ENCODE measurements around the gene GJD4.
A peak's percentile ranks its signal among the peaks of the same experiment; 100 is the strongest.

Gene GJD4

DNA sequence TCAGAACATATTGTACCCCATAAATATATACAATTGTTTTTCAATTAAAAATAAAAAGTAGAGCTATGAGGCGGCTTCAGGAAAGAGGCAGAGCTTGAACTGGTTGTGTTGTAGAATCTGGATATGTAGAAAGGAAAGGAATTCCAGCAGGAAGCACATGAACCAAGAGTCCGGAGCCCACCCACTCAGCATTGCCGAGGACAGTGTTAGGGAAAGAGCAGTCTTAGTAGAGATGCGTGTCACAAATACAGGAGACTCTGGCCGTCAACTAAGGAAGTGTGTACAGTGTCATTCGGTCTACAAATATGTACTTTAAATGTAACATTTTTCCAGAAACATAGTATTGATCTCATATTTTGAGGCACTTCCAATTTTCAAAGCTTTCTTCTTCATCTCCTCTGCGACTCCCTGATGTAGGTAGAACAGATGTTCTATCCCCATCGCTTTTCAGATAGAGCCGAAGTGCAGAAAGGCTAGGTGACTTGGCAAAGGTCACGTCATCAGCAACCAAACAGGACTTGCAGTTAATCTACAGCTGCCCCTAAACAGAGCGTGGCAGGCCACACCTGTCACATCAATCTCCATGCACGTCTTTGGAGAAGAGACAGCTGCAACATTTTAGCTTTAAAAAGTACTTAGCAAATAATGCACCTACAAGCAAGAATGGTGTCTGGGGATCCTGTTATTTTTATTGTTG lies 25.3 kb upstream of the GJD4 start:
- DNase-seq, result no peak

GRCh38 chr10:35580423-35580770 lies 24.7 kb upstream of the GJD4 start:
- no peak for DNase-seq

GRCh38 chr10:35581655-35582054 lies 23.5 kb upstream of the GJD4 start:
- no peak for DNase-seq

- DNase-seq, result no peak
Measured at GRCh38 chr10:35584946-35585345, 20.2 kb upstream of the GJD4 start.

GRCh38 chr10:35585356-35585755 lies 19.8 kb upstream of the GJD4 start:
- DNase-seq, result no peak

DNA sequence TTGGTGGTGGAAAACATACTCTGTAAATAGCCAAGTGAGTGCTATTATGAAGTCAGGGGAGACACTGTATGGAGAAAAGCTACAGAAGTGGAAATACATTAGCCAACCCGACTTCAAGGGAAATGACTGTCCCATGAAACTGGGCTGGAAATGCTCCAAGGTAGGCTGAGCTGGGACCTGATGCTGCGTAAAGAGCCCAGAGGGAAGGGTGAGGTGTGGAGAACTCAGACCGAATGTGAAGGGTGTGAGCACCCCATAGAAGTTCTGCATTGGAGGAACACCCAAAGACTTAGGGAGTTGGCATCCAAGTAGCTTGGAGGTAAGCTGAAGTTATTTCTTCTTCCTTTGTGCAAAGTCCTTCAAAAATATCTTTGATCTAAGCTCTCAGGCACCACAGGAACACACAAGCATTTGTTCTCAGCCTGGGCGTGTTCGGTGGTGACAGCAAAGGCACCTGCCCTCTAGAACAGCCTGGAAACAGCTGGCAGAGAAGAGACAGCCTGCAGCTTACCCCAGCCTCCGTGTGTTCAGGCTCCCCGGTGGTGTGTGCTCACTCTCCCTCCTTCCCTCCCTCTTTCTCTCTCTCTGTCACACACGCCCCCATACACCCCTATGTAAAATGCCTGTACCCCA lies 19.1 kb upstream of the GJD4 start:
- DNase-seq, result no peak

DNA sequence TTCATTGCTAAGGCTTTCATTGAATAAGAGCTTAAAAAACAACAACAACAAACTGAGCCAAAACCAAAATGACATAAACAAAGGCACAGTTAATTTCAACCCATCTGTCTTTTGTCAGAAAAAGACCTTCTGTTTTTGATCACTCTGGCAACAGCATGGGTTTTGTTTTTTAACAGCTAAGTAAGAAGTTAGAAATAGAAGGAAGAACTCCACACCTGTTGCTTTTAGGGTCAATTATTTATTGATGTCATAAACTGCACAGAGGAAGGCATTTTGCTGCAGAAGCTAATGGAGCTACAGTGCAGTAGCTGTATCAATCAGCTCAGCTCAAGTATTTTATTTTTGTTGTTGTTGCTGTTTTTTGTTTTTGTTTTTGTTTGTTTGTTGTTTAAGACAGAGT lies 16.3 kb upstream of the GJD4 start:
- no peak for DNase-seq

GRCh38 chr10:35592441-35592840 lies 12.7 kb upstream of the GJD4 start:
- DNase-seq, result no peak

DNA sequence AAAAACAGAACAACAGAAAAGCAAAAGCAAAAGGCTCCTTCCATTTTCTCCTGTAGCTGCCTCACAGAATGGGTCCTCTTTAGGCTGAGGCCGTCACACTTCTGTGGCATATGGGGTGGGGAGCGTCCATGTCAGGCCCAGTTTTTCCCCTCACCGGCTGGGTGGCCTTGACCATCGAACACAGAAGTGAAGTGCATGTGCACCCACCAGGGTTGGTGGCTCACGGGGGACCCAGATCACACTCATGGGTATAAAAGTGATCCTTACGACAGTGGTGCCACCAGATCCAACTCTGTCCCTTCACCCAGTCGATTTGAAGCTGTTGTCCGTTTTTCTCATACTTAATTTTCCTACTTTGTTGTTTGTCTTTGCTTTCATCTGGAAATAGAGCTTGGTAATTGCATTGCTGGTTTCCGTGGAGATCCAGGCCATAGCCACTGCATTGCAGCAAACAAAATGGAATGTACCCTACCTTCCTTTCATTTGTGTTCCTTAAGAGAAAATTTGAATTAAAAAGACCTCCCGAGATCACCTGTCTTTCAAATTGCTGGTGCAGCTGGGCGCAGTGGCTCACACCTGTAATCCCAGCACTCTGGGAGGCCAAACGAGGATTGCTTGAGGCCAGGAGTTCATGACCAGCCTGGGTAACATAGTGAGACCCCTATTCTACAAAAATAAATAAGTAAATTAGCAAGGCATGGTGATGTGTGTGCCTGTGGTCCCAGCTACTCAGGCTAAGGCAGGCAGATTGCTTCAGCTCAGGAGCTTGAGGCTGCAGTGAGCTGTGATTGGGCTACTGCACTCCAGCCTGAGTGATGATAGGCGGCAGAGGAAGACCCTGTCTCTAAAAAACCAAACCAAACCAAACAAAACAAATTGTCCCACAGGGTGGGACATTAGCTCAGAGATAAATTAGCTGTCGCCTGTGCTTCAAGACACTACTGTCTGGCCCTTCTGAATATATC lies 10.7 kb upstream of the GJD4 start:
- DNase-seq, result no peak

DNA sequence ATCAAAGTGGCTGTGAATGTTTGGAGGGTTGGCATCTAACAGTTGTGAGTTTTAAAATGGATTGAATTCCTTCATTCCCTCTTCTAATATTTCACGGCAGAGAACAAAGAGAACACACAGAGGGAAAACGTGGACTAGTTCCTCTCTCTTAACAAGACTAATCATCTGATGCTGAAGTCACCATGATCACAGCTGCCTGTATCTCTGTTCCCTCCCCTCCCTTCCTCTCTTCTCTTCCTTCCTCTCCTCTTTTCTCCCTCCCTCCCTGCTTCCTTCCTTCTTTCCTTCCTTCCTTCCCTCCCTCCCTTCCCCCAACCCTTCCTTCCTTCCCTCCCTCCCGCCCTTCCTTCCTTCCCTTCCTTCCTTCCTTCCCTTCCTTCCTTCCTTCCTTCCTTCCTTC lies 10.0 kb upstream of the GJD4 start:
- DNase-seq, result no peak

GRCh38 chr10:35598379-35598778 lies 6.8 kb upstream of the GJD4 start:
- no peak for DNase-seq

DNA sequence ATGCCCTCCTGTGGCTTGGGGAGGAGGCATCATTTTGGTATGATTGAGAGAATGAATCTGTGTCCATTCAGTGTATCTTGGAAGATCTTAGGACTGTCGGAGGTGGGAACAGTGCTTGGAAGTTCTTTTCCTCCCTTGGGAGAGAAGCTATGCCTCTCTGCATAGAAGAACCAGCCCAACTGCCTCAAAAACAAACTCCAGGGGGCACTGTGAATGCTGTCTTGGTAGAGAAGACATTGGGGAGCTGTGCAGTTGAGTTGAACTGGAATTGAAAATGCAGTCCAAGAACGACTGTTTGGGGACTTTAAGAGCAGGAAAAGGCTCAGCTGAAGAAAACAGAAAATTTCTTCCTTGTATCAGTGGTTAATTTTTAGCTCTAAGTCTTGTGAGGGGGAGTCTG lies 4.9 kb upstream of the GJD4 start:
- no peak for DNase-seq

GRCh38 chr10:35606430-35606829 lies 1.3 kb downstream of the GJD4 start:
- DNase-seq, result no peak

DNA sequence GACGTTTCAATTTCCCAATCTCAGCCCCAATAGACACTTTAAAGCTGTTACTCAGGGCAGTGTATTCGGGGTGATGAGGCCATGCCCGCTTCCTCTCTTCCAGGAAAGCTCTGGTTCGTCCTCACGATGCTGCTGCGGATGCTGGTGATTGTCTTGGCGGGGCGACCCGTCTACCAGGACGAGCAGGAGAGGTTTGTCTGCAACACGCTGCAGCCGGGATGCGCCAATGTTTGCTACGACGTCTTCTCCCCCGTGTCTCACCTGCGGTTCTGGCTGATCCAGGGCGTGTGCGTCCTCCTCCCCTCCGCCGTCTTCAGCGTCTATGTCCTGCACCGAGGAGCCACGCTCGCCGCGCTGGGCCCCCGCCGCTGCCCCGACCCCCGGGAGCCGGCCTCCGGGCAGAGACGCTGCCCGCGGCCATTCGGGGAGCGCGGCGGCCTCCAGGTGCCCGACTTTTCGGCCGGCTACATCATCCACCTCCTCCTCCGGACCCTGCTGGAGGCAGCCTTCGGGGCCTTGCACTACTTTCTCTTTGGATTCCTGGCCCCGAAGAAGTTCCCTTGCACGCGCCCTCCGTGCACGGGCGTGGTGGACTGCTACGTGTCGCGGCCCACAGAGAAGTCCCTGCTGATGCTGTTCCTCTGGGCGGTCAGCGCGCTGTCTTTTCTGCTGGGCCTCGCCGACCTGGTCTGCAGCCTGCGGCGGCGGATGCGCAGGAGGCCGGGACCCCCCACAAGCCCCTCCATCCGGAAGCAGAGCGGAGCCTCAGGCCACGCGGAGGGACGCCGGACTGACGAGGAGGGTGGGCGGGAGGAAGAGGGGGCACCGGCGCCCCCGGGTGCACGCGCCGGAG lies 2.6 kb downstream of the GJD4 start:
- DNase-seq, result no peak

- no peak for DNase-seq
Measured at GRCh38 chr10:35608328-35608672, 3.2 kb downstream of the GJD4 start.

GRCh38 chr10:35611750-35612149 lies 6.6 kb downstream of the GJD4 start:
- DNase-seq, result no peak

DNA sequence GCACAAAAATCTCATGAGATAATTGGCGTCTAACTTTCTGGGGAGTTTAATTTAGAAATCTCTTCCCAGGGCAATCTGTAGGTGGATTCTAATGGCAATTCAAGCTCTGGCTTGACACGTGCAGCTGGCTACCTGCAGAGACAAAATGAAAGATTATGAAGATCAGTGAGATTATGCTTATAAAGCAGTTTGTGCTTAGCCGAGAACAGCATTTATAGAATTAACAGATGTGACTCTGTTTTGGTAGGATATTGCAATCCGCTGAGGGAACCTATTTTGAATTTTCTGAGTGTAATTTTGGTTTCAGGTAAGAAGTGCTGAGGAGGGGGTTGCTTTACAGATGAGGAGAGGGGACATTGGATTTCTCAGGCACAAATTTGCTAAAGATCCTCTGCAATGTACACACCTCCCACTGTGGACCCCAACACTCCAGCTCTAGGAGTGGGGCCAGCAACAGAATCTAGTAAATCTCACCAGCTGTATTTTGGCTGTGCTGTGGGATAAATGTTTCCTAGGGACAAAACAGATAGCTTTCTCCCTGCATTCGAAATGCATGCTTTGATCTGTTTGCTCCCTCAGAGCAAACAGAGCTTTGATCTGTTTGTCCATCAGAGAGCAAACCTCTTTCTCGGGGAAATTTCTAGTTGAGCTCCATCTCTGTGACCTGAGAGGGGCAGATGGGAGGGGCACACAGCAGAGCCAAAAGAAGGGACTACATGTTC lies 7.4 kb downstream of the GJD4 start:
- DNase-seq, result no peak

DNA sequence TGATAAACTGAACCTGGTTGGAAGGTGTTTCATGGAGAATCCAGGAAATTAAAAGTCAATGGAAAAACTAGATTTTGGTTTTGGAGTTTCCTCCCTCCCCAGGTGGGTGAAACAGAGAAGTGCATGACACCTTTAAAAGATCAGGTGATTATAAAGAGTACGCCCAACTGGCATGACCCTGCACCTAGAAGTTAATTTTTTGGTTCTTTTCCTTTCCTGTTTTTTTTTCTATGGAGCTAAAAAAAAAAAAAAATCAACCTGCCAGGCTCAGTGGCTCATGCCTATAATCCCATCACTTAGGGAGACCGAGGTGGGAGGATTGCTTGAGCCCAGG lies 7.9 kb downstream of the GJD4 start:
- DNase-seq, result no peak

- peak; percentile 5 for DNase-seq
Measured at GRCh38 chr10:35613597-35614226, 8.6 kb downstream of the GJD4 start.

DNA sequence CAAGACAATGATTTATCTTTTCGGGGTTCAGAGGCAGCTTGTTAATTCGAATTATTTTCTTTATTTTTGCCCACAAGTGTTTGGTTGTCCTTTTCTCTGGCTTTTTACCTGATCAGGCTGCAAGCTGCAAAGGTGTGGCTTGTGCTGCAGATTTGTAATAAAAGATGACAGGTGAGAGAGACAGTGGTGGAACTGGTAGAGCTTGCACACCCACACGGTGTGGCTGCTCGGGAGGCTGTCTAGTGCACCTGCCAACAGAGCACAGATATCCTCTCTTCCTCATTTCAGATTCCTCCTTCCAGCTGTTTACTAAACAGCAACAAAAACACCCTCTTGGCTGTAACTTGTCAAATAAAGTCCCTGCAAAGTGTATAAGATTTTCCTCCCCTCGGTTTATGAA lies 9.2 kb downstream of the GJD4 start:
- no peak for DNase-seq

DNA sequence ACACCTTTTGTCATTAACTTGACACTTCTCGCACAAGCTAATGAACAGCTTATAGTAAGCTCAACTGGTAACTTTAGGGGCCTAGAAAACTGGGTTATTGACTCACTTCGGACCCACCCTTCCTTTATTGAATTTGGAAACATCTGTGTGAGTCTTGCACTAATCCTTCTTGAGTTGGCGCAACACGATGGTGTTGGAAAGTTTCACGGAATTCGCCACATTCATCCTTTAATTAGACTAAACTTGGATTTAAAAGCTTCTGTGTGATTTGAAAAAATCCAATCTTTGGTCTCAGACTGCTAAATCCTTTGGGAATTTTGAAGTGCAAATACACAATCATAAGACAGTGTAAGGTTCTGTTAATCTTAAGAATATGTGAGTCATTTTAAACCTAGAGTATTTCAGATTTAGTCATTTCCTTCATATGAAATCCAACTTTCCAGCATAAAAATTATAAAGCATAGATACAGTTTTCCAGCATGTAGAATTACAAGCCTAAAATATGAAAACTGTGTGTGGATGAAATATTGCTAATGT lies 21.9 kb downstream of the GJD4 start:
- no peak for DNase-seq

DNA sequence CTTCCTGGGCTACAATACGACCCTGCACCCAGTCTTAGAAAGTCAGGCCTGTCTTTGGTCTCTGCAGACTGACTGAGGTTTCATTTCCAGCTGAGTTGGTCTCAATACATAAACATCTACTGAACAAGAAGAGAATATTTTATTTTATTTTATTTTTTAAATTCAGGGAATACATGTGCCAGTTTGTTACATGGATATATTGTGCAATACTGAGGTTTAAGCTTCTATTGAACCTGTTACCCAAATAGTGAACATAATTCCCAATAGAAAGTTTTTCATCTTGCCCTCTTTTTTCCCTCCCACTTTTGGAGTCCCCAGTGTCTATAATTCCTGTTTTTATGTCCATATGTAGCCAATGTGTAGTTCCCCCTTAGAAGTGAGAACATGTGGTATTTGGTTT lies 26.3 kb downstream of the GJD4 start:
- DNase-seq, result no peak
